Endothelial cell of umbilical vein (primary cell): Measurements from ENCODE around the gene CLDN22. TPM values are rescaled to one million over a fixed set of nuclear protein-coding genes. Genes with fewer than 3 reads are reported as not detected.

Experiments used
- BruUV-seq: library from RNA; stranded (reverse); fragments of 400-500 nt; replicated peaks from 2 replicates; lab custom pipeline; 2021; lab: Mats Ljungman, UMichigan
- CTCF ChIA-PET: fragments of 300-600, 350-600 bp; sonication (Branson Sonifier 250); formaldehyde crosslinking; loops from one replicate; lab custom pipeline; 2021; ENCODE audit warnings: antibody characterized with exemption, inconsistent platforms; lab: Charles Lee
- POLR2A ChIA-PET: fragments of 300-600, 350-600 bp; sonication (Branson Sonifier 250); formaldehyde crosslinking; loops from one replicate; lab custom pipeline; 2021; ENCODE audit warnings: antibody characterized with exemption, inconsistent platforms; lab: Charles Lee
- DNase-seq: peaks from one replicate; pipeline ENCODE4 v3.0.0-alpha.2; 2011; ENCODE audit warnings: low read depth, low spot score
- FAIRE-seq: peaks from 2 replicates; lab custom pipeline; 2011; peaks lifted over from hg19 to GRCh38; lab: Jason Lieb, UNC
- H2AFZ ChIP-seq: 2 replicates; pipeline ENCODE4 v1.6.0; 2012; ENCODE audit warnings: low read depth, low read length, control low read depth, inconsistent platforms
- H3K27ac ChIP-seq: 2 replicates; pipeline ENCODE4 v1.5.1; 2011; ENCODE audit warnings: low read depth, mild to moderate bottlenecking, control low read depth, low read length, moderate library complexity; ENCODE audit not compliant: insufficient read depth
- H3K27me3 ChIP-seq, 2 experiments: 2 replicates each; pipeline versions ENCODE4 v1.6.0 to v1.6.1; 2011; ENCODE audit warnings: low read length in 2 of 2, mixed read lengths in 1 of 2; ENCODE audit not compliant: control insufficient read depth in 2 of 2, insufficient read depth in 2 of 2
- H3K36me3 ChIP-seq, 2 experiments: 2 replicates in 1 of 2; 3 replicates in 1 of 2; pipeline ENCODE4 v1.5.1; 2011; ENCODE audit warnings: low read length in 2 of 2, mild to moderate bottlenecking in 1 of 2, moderate library complexity in 1 of 2; ENCODE audit not compliant: control insufficient read depth in 2 of 2, insufficient read depth in 2 of 2; ENCODE audit errors: extremely low read depth in 1 of 2
- H3K4me1 ChIP-seq: 3 replicates; pipeline ENCODE4 v1.5.1; 2011; ENCODE audit warnings: mild to moderate bottlenecking, low read length; ENCODE audit not compliant: control insufficient read depth, insufficient read depth; ENCODE audit errors: extremely low read depth
- H3K4me2 ChIP-seq: 2 replicates; pipeline ENCODE4 v1.6.1; 2011; ENCODE audit warnings: low read length, control low read depth, mixed read lengths; ENCODE audit not compliant: insufficient read depth
- H3K4me3 ChIP-seq, 3 experiments: fragments of 200-600 bp in 1 of 3; sonication (generic), shearing (Covaris generic) in 1 of 3; replicated peaks in 1 of 3; 2 replicates each; pipeline ENCODE4 v1.5.1; 2011 to 2016; ENCODE audit warnings: control low read depth in 3 of 3, low read length in 3 of 3, mild to moderate bottlenecking in 2 of 3, inconsistent platforms in 1 of 3, low read depth in 1 of 3, moderate library complexity in 1 of 3; ENCODE audit not compliant: insufficient read depth in 1 of 3
- H3K79me2 ChIP-seq: 2 replicates; pipeline ENCODE4 v1.6.0; 2012; ENCODE audit warnings: low read length, inconsistent platforms; ENCODE audit not compliant: control insufficient read depth, insufficient read depth
- H3K9ac ChIP-seq: replicated peaks from 2 replicates; pipeline ENCODE3; 2011; ENCODE audit warnings: low read length, control low read depth; ENCODE audit not compliant: insufficient read depth; ENCODE audit errors: extremely low read depth
- H3K9me1 ChIP-seq: replicated peaks from 3 replicates; pipeline ENCODE4 v1.6.0; 2011; ENCODE audit warnings: mild to moderate bottlenecking, low read length; ENCODE audit not compliant: control insufficient read depth, insufficient read depth; ENCODE audit errors: extremely low read depth
- H3K9me3 ChIP-seq: replicated peaks from 2 replicates; pipeline ENCODE4 v1.5.1; 2012; ENCODE audit warnings: low read length, inconsistent platforms; ENCODE audit not compliant: control insufficient read depth, insufficient read depth
- H4K20me1 ChIP-seq: replicated peaks from 2 replicates; pipeline ENCODE3; 2011; ENCODE audit warnings: mild to moderate bottlenecking, low read length; ENCODE audit not compliant: control insufficient read depth, insufficient read depth; ENCODE audit errors: extremely low read depth
- CTCF ChIP-seq, 2 donors: IDR thresholded peaks; 1 replicate in 1 of 2; 2 replicates in 1 of 2; pipeline ENCODE4 v1.5.1; 2011; ENCODE audit warnings: low read length in 2 of 2, mild to moderate bottlenecking in 2 of 2, moderate library complexity in 2 of 2, control low read depth in 1 of 2, inconsistent platforms in 1 of 2, low read depth in 1 of 2; ENCODE audit not compliant: insufficient read depth in 1 of 2; ENCODE audit errors: extremely low read depth in 1 of 2
- EZH2 ChIP-seq: IDR thresholded peaks from 2 replicates; pipeline ENCODE4 v1.6.1; 2012; ENCODE audit warnings: borderline replicate concordance, low read depth, mild to moderate bottlenecking, moderate library complexity, low read length, inconsistent platforms; ENCODE audit not compliant: severe bottlenecking
- FOS ChIP-seq: IDR thresholded peaks from 2 replicates; pipeline ENCODE4 v1.6.1; 2011; ENCODE audit warnings: mild to moderate bottlenecking, low read length, moderate library complexity, borderline replicate concordance; ENCODE audit not compliant: insufficient read depth
- GATA2 ChIP-seq: IDR thresholded peaks from 2 replicates; pipeline ENCODE4 v1.7.0; 2011; ENCODE audit warnings: low read depth, mild to moderate bottlenecking, moderate library complexity, mixed read lengths, low read length; ENCODE audit not compliant: insufficient read length, insufficient read depth
- JUN ChIP-seq: IDR thresholded peaks from 2 replicates; pipeline ENCODE4 v1.6.1; 2011; ENCODE audit warnings: borderline replicate concordance, low read depth; ENCODE audit not compliant: insufficient read length, insufficient read depth
- MYC ChIP-seq: IDR thresholded peaks from one replicate; pipeline ENCODE4 v1.6.1; 2011; ENCODE audit warnings: mild to moderate bottlenecking, low read depth, low read length
- POLR2A ChIP-seq: IDR thresholded peaks from 2 replicates; pipeline ENCODE4 v1.6.1; 2012; ENCODE audit warnings: low read depth, mild to moderate bottlenecking, control low read depth, low read length
- POLR2AphosphoS5 ChIP-seq: IDR thresholded peaks from 2 replicates; pipeline ENCODE4 v1.6.1; 2012; ENCODE audit warnings: low read depth, mild to moderate bottlenecking, control low read depth, low read length, moderate library complexity; ENCODE audit not compliant: insufficient read depth
- dilution Hi-C: fragments of 300-500 bp; cut with MboI; formaldehyde crosslinking; loops from one replicate; pipeline ENCODE4 v1.15.0; 2019; ENCODE audit warnings: low sequenced_read_pairs; ENCODE audit not compliant: extremely low pct_ligation_motif_present
- intact Hi-C: fragments of 100-400 bp; cut with micrococcal nuclease; formaldehyde crosslinking; loops from one replicate; pipeline ENCODE4 v1.10.0; 2022
- polyA plus RNA-seq, 4 experiments: library from polyadenylated mRNA; depleted of rRNA in 3 of 4; stranded (reverse) in 3 of 4; unstranded in 1 of 4; fragments of >200 nt; gene quantifications; 2 replicates each; pipeline versions ENCODE4 v1.2.1 to v1.2.3, GENCODE V29; 2011 to 2012; ENCODE audit warnings: missing spikeins in 1 of 4
- total RNA-seq: library from RNA; stranded (reverse); gene quantifications from 2 replicates; pipeline ENCODE4 v1.2.3, GENCODE V29; 2021
- TF ChIP-seq, protein P1 (sequence below): IDR thresholded peaks from 2 replicates; pipeline ENCODE4 v1.6.1; 2011; ENCODE audit not compliant: insufficient read depth, insufficient read length

The CLDN22 gene
- total and polyA plus RNA-seq, 2 donors (not counting 3 experiments of a cell fraction or from before 2014, with no cell fraction given) = not detected

GRCh38 chr4:183354219-183354618, 34.1 kb upstream of the CLDN22 start:
- BruUV-seq = no TSS peak
- FAIRE-seq = no peak
- dilution Hi-C loops = no loop called here
- H3K4me2 ChIP-seq = no peak overlapping the region
- H2AFZ ChIP-seq = no peak overlapping the region
- H3K9me1 ChIP-seq = no peaks in the 10 kb centered on the region
- TF ChIP-seq EZH2 (no peak), POLR2AphosphoS5 (no peak), POLR2A (no peak), CTCF (IDR thresholded peaks at IDR 0.05; ENCODE audit: extremely low read depth in 1 of 2, insufficient read depth in 1 of 2, low read depth in 1 of 2, low read length in 2 of 2) (no peak), FOS (no peak), JUN (no peak), MYC (no peak), GATA2 (no peak)
- TF ChIP-seq, protein P1, sequence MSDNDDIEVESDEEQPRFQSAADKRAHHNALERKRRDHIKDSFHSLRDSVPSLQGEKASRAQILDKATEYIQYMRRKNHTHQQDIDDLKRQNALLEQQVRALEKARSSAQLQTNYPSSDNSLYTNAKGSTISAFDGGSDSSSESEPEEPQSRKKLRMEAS = no peak
- peaks cover 0 to 2% of the 10 kb centered on the region in 2 experiments for H3K27me3 ChIP-seq
- POLR2A ChIA-PET = no interaction called here
- no peaks in the 10 kb centered on the region for H3K36me3 ChIP-seq
- H3K27ac ChIP-seq = no peak overlapping the region
- H3K9ac ChIP-seq = no peak overlapping the region
- H3K79me2 ChIP-seq = no peaks in the 10 kb centered on the region
- intact Hi-C loops = loop anchor here (2.0 kb wide), 2 partner anchors 21 to 45 kb away; no protein-coding TSS in a partner anchor
- no peak overlapping the region for H3K4me3 ChIP-seq
- H3K9me3 ChIP-seq = no peaks in the 10 kb centered on the region
- H3K4me1 ChIP-seq = peaks cover 16% of the 10 kb centered on the region
- CTCF ChIA-PET = interaction anchor here (1.1 to 1.3 kb wide), 2 partner anchors 17 to 19 kb away, joined by 3 read pairs; no protein-coding TSS in a partner anchor
- DNase-seq = no peak
- H4K20me1 ChIP-seq = no peaks in the 10 kb centered on the region
